Eye (tissue), 1 donor: ENCODE results near the gene IRF2BP2.

Experiments used
- DNase-seq: peaks from one replicate; pipeline ENCODE4 v3.0.0-alpha.2; 2015

IRF2BP2 gene

DNA sequence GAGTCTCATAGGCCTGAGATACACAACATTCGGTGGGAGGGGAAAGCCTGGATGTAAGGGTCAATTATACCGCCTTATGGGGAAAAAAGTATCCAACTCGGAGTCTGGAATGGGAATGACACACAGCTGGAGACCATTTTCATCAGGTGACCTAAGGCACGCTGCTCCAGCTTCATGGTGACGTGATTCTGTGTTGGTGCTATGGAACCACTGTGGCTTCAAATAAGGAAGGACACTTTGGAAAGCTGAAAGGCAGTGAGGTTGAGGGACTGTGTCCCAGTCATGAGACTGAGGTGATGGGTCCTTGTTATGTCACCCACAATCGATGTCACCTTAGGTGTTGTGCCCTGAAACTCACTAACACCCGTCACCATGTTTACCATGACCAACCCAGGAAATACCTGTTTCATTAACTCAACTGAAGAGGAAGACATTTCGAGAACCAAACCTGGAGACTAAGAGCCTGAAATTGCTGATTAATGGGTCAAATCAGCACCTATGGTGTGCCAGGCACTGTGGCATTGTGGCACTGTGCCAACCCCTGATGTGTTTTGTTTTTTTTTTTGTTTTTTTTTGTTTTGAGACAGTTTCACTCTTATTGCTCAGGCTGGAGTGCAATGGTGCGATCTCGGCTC, 54.5 kb downstream of the IRF2BP2 start:
- no peak for DNase-seq

DNA sequence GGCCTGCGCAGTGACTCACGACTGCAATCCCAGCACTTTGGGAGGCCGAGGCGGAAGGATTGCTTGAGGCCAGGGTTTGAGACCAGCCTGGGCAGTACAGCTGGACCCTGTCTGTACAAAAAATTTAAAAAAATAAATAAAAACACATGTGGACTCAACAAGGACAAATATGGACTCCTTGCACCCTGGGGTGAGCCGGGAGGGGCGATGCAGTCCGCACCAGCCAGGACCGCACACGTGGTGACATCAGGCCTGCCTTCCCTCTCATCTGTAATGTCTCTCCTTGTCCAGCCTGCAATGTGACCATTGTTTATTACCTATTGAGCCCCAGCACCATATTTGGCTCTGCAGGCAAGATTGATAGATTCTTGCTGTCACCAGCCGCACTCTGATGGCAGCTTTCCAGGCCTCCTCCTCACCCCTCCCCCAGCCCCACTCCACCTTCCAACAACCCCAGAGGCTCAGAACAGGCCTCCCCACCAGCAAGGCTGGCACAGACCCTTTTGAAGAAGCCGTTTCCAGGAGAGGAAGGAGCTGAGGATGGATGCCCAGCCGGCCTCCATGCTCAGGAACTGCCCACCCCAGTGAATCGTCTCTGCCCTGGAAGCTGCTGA, 55.2 kb downstream of the IRF2BP2 start:
- no peak for DNase-seq
